CD14-positive monocyte (primary cell): ENCODE data around the gene HIBADH. TPM values are rescaled to one million over a fixed set of nuclear protein-coding genes. Genes with fewer than 3 reads are reported as not detected.

Source experiments
- DNase-seq, 3 donors: peaks; one replicate each; pipeline ENCODE4 v3.0.0-alpha.2; 2011 to 2022
- H2AFZ ChIP-seq: 2 replicates; pipeline ENCODE4 v1.6.0; 2012; ENCODE audit warnings: mild to moderate bottlenecking, low read depth, low read length, inconsistent platforms; ENCODE audit not compliant: insufficient read depth, poor library complexity, severe bottlenecking
- H3K27ac ChIP-seq, 2 donors: 1 replicate in 1 of 2; 2 replicates in 1 of 2; pipeline ENCODE4 v1.5.1; 2012 to 2013; ENCODE audit warnings: low read length in 2 of 2, control low read depth in 1 of 2, inconsistent platforms in 1 of 2, low read depth in 1 of 2, mild to moderate bottlenecking in 1 of 2
- H3K27me3 ChIP-seq, 2 donors: one replicate each; pipeline versions ENCODE4 v1.6.0 to v1.6.1; 2011 to 2013; ENCODE audit warnings: low read length in 2 of 2; ENCODE audit not compliant: control insufficient read depth in 2 of 2, insufficient read depth in 2 of 2
- H3K36me3 ChIP-seq, 2 donors: replicated peaks in 1 of 2; 1 replicate in 1 of 2; 2 replicates in 1 of 2; pipeline versions ENCODE4 v1.5.1 to v1.6.1; 2012 to 2013; ENCODE audit warnings: low read length in 2 of 2, control low read depth in 1 of 2, inconsistent platforms in 1 of 2, mild to moderate bottlenecking in 1 of 2; ENCODE audit not compliant: insufficient read depth in 2 of 2, control insufficient read depth in 1 of 2
- H3K4me1 ChIP-seq, 2 donors: 1 replicate in 1 of 2; 2 replicates in 1 of 2; pipeline versions ENCODE4 v1.5.1 to v1.6.1; 2012 to 2013; ENCODE audit warnings: low read length in 2 of 2, control low read depth in 1 of 2, inconsistent platforms in 1 of 2, mild to moderate bottlenecking in 1 of 2, moderate library complexity in 1 of 2; ENCODE audit not compliant: insufficient read depth in 2 of 2, control insufficient read depth in 1 of 2
- H3K4me2 ChIP-seq: replicated peaks from 2 replicates; pipeline ENCODE3; 2012; ENCODE audit warnings: low read length, moderate library complexity, mild to moderate bottlenecking; ENCODE audit not compliant: poor library complexity, severe bottlenecking; ENCODE audit errors: extremely low read depth
- H3K4me3 ChIP-seq, 3 experiments: fragments of 200-600 bp in 1 of 3; sonication (generic) in 1 of 3; replicated peaks in 1 of 3; 1 replicate in 2 of 3; 2 replicates in 1 of 3; pipeline ENCODE4 v1.5.1; 2011 to 2013; ENCODE audit warnings: low read length in 3 of 3, mild to moderate bottlenecking in 3 of 3, control low read depth in 2 of 3, low read depth in 2 of 3, inconsistent platforms in 1 of 3, moderate library complexity in 1 of 3
- H3K79me2 ChIP-seq: 2 replicates; pipeline ENCODE4 v1.6.0; 2012; ENCODE audit warnings: mild to moderate bottlenecking, control low read depth, inconsistent platforms, low read length, moderate library complexity; ENCODE audit not compliant: insufficient read depth
- H3K9ac ChIP-seq: 2 replicates; pipeline ENCODE4 v1.6.0; 2017; ENCODE audit warnings: low read length, mild to moderate bottlenecking; ENCODE audit not compliant: insufficient read depth, poor library complexity, severe bottlenecking
- H3K9me3 ChIP-seq, 2 donors: replicated peaks in 1 of 2; 1 replicate in 1 of 2; 2 replicates in 1 of 2; pipeline versions ENCODE4 v1.5.1 to v1.6.1; 2012 to 2013; ENCODE audit warnings: low read length in 2 of 2, control low read depth in 1 of 2; ENCODE audit not compliant: control insufficient read depth in 1 of 2, insufficient read depth in 1 of 2
- H4K20me1 ChIP-seq: 2 replicates; pipeline ENCODE4 v1.6.0; 2012; ENCODE audit warnings: mild to moderate bottlenecking, low read length, control low read depth, moderate library complexity; ENCODE audit not compliant: insufficient read depth
- H3K27ac Mint-ChIP-seq, 7 donors: one replicate each; pipeline ENCODE4 v1.8.0; 2020; ENCODE audit warnings: mild to moderate bottlenecking in 7 of 7, mixed read lengths in 7 of 7, moderate library complexity in 6 of 7, inconsistent platforms in 2 of 7
- H3K27me3 Mint-ChIP-seq, 3 donors: one replicate each; pipeline ENCODE4 v1.8.0; 2021 to 2022; ENCODE audit warnings: low read depth in 3 of 3, mild to moderate bottlenecking in 3 of 3, mixed read lengths in 3 of 3, moderate library complexity in 3 of 3, inconsistent platforms in 1 of 3
- H3K36me3 Mint-ChIP-seq, 2 donors: one replicate each; pipeline ENCODE4 v1.8.0; 2020; ENCODE audit warnings: mixed read lengths in 2 of 2, inconsistent platforms in 1 of 2, mild to moderate bottlenecking in 1 of 2
- H3K4me1 Mint-ChIP-seq: one replicate; pipeline ENCODE4 v1.8.0; 2020; ENCODE audit warnings: mild to moderate bottlenecking, mixed read lengths
- H3K4me3 Mint-ChIP-seq, 2 donors: one replicate each; pipeline ENCODE4 v1.8.0; 2020; ENCODE audit warnings: mild to moderate bottlenecking in 2 of 2, mixed read lengths in 2 of 2, moderate library complexity in 1 of 2
- H3K9me3 Mint-ChIP-seq, 7 donors: one replicate each; pipeline ENCODE4 v1.8.0; 2020 to 2022; ENCODE audit warnings: mixed read lengths in 7 of 7, mild to moderate bottlenecking in 6 of 7, moderate library complexity in 6 of 7, inconsistent platforms in 2 of 7
- CTCF ChIP-seq: fragments of 200-600 bp; IDR thresholded peaks from one replicate; pipeline ENCODE4 v1.8.0; 2022; ENCODE audit warnings: antibody characterized with exemption, mild to moderate bottlenecking
- WGBS: methylation state at CpG from one replicate; pipeline ENCODE4 v1.1.5; 2013; ENCODE audit warnings: missing lambda C conversion rate; ENCODE audit not compliant: insufficient coverage; 5-methylcytosine and 5-hydroxymethylcytosine counted together
- intact Hi-C, 2 donors: fragments of 100-400 bp; cut with micrococcal nuclease; formaldehyde crosslinking; loops; one replicate each; pipeline versions ENCODE4 v1.15.0 to v1.15.1; 2023
- polyA plus RNA-seq, 3 donors: library from polyadenylated mRNA; depleted of rRNA in 1 of 3; unstranded in 2 of 3; stranded (reverse) in 1 of 3; fragments of 300-500 nt in 2 of 3; fragments of >200 nt in 1 of 3; fragmentation: Illumina TruSeq in 2 of 3; gene quantifications; 1 replicate in 2 of 3; 2 replicates in 1 of 3; pipeline ENCODE4 v1.2.3, GENCODE V29; 2012 to 2021

Gene HIBADH
- polyA plus RNA-seq, 3 donors = 8.9 to 29.1 (median 26.5) TPM

- 100% methylated on average over 1 of the region's 4 CpGs for WGBS
Observed at GRCh38 chr7:27518561-27519350, 143.9 kb downstream of the HIBADH start.

DNA sequence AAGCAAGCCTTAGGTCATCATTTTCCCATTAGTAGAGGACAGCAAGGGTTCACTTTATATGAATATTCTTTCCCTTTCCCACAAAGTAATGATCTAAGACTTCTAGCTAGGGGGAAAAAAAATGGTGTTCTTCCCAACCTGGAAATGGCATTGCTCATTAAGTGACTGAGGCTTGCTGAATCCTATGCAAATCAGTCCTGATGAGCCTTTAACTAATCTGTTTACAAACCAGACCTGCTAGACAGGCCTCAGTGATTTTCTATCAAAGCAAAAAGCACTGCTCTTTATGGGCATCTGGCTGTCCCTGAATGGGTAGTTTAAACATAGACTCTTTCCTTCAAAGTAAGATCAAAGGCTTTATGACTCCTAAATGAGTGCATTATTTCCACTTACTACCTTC is 146.3 kb downstream of the HIBADH start:
- no peak overlapping the region for H3K4me3 Mint-ChIP-seq
- no peaks in the 10 kb centered on the region for H3K36me3 ChIP-seq
- H3K27ac ChIP-seq = no peak overlapping the region
- DNase-seq = no peak
- H3K79me2 ChIP-seq = no peaks in the 10 kb centered on the region
- no peak overlapping the region for H2AFZ ChIP-seq
- H3K27ac Mint-ChIP-seq = no peak overlapping the region
- intact Hi-C loops = no loop called here
- H3K4me3 ChIP-seq = no peak overlapping the region
- H3K9me3 Mint-ChIP-seq = no peaks in the 10 kb centered on the region
- TF ChIP-seq CTCF = no peak
- no peaks in the 10 kb centered on the region for H3K9me3 ChIP-seq
- peaks cover 0 to 3% (median 3%) of the 10 kb centered on the region in 3 donors for H3K27me3 Mint-ChIP-seq
- no peaks in the 10 kb centered on the region for H3K4me1 Mint-ChIP-seq
- no peak overlapping the region for H3K4me2 ChIP-seq
- H4K20me1 ChIP-seq = no peaks in the 10 kb centered on the region
- peaks cover 0 to 1% of the 10 kb centered on the region in 2 donors for H3K36me3 Mint-ChIP-seq
- H3K9ac ChIP-seq = no peak overlapping the region
- H3K27me3 ChIP-seq = no peaks in the 10 kb centered on the region
- no peaks in the 10 kb centered on the region for H3K4me1 ChIP-seq

More at GRCh38 chr7:27518561-27519350, 143.9 kb downstream of the HIBADH start:
- Histone ChIP-seq H3K27me3 (no peaks in the 10 kb centered on the region), H3K27ac (no peak overlapping the region), H3K4me3 (no peak overlapping the region), H2AFZ (no peak overlapping the region), H3K36me3 (no peaks in the 10 kb centered on the region), H3K4me1 (no peaks in the 10 kb centered on the region), H3K9me3 (no peaks in the 10 kb centered on the region), H4K20me1 (no peaks in the 10 kb centered on the region), H3K79me2 (no peaks in the 10 kb centered on the region), H3K9ac (no peak overlapping the region), H3K4me2 (no peak overlapping the region)
- no peak for DNase-seq
- Mint-ChIP-seq H3K27me3 (peaks cover 0 to 3% (median 3%) of the 10 kb centered on the region in 3 donors), H3K9me3 (no peaks in the 10 kb centered on the region), H3K4me1 (no peaks in the 10 kb centered on the region), H3K36me3 (peaks cover 0 to 8% of the 10 kb centered on the region in 2 donors), H3K27ac (no peak overlapping the region), H3K4me3 (no peak overlapping the region)
- no peak for TF ChIP-seq CTCF
- intact Hi-C loops = no loop called here
